Measurements from ENCODE around the gene GYS2. TPM values are rescaled to one million over a fixed set of nuclear protein-coding genes. Genes with fewer than 3 reads are reported as not detected.
"Not testable (repeated sequence)": the region's sequence is repeated elsewhere in the genome, so short reads cannot be mapped to it uniquely, and the experiment has no call there.

The GYS2 gene
- polyA plus RNA-seq, 5 donors: 0.14 to 0.71 (median 0.44) TPM; not detected in 2

- DNase-seq: no peak
Measured at GRCh38 chr12:21602774-21603173, 1.9 kb downstream of the GYS2 start.

GRCh38 chr12:21600196-21600595 lies 4.5 kb downstream of the GYS2 start:
- DNase-seq: no peak

GRCh38 chr12:21599143-21599999 lies 5.3 kb downstream of the GYS2 start:
- DNase-seq: no peak

- DNase-seq: no peak
Measured at GRCh38 chr12:21598651-21599050, 6.0 kb downstream of the GYS2 start.

- not testable (repeated sequence) for DNase-seq
Measured at GRCh38 chr12:21595356-21595755, 9.3 kb downstream of the GYS2 start.

GRCh38 chr12:21585485-21585884 lies 19.2 kb downstream of the GYS2 start:
- no peak for DNase-seq

- DNase-seq: not testable (repeated sequence)
Measured at GRCh38 chr12:21584403-21585182, 20.1 kb downstream of the GYS2 start.

GRCh38 chr12:21583587-21583986 lies 21.1 kb downstream of the GYS2 start:
- DNase-seq: no peak

GRCh38 chr12:21580748-21581516 lies 23.7 kb downstream of the GYS2 start:
- no peak for DNase-seq

GRCh38 chr12:21577516-21577915 lies 27.1 kb downstream of the GYS2 start:
- DNase-seq: no peak

- DNase-seq: no peak
Measured at GRCh38 chr12:21576431-21576830, 28.2 kb downstream of the GYS2 start.

GRCh38 chr12:21573733-21574358 lies 30.8 kb downstream of the GYS2 start:
- DNase-seq: no peak

- DNase-seq: no peak
Measured at GRCh38 chr12:21571046-21571445, 33.6 kb downstream of the GYS2 start.

- DNase-seq: no peak
Measured at GRCh38 chr12:21568115-21568514, 36.5 kb downstream of the GYS2 start.

GRCh38 chr12:21566907-21567394 lies 37.7 kb downstream of the GYS2 start:
- no peak for DNase-seq

GRCh38 chr12:21566223-21566906 lies 38.3 kb downstream of the GYS2 start:
- DNase-seq: no peak

GRCh38 chr12:21562859-21563258 lies 41.8 kb downstream of the GYS2 start:
- no peak for DNase-seq

- no peak for DNase-seq
Measured at GRCh38 chr12:21561158-21561557, 43.5 kb downstream of the GYS2 start.

GRCh38 chr12:21559855-21560569 lies 44.6 kb downstream of the GYS2 start:
- DNase-seq: no peak

- DNase-seq: no peak
Measured at GRCh38 chr12:21558100-21558679, 46.5 kb downstream of the GYS2 start.
